Measurements from ENCODE around the gene RPL35.

The RPL35 gene

GRCh38 chr9:124820698-124821623, 40.8 kb downstream of the RPL35 start:
- no peak for DNase-seq (ENCODE audit: low read depth)

- DNase-seq (ENCODE audit: low read depth): no peak
These were observed 43.1 kb downstream of the RPL35 start for GRCh38 chr9:124818431-124819281.

GRCh38 chr9:124815601-124816000, 46.2 kb downstream of the RPL35 start:
- no peak for DNase-seq (ENCODE audit: low read depth)

GRCh38 chr9:124814164-124814535, 47.6 kb downstream of the RPL35 start:
- DNase-seq (ENCODE audit: low read depth): no peak

- no peak for DNase-seq (ENCODE audit: low read depth)
These were observed 48.1 kb downstream of the RPL35 start for GRCh38 chr9:124813501-124814163.

- DNase-seq (ENCODE audit: low read depth): no peak
These were observed 48.7 kb downstream of the RPL35 start for GRCh38 chr9:124813041-124813440.

- DNase-seq (ENCODE audit: low read depth): no peak
These were observed 49.3 kb downstream of the RPL35 start for GRCh38 chr9:124812441-124812876.

GRCh38 chr9:124810663-124811355, 50.9 kb downstream of the RPL35 start:
- no peak for DNase-seq (ENCODE audit: low read depth)

GRCh38 chr9:124809741-124810500, 51.8 kb downstream of the RPL35 start:
- DNase-seq (ENCODE audit: low read depth): no peak

GRCh38 chr9:124809211-124809610, 52.5 kb downstream of the RPL35 start:
- DNase-seq (ENCODE audit: low read depth): no peak

GRCh38 chr9:124808246-124808956, 53.4 kb downstream of the RPL35 start:
- no peak for DNase-seq (ENCODE audit: low read depth)
